AG20443 (cell line): ENCODE measurements around the gene NDFIP2.
A peak's percentile ranks its signal among the peaks of the same experiment; 100 is the strongest.
"Not testable (repeated sequence)": the region's sequence is repeated elsewhere in the genome, so short reads cannot be mapped to it uniquely, and the experiment has no call there.

Experiments
- DNase-seq: peaks from one replicate; pipeline ENCODE4 v3.0.0; 2012; ENCODE audit warnings: low spot score, mixed read lengths

The NDFIP2 gene

DNA sequence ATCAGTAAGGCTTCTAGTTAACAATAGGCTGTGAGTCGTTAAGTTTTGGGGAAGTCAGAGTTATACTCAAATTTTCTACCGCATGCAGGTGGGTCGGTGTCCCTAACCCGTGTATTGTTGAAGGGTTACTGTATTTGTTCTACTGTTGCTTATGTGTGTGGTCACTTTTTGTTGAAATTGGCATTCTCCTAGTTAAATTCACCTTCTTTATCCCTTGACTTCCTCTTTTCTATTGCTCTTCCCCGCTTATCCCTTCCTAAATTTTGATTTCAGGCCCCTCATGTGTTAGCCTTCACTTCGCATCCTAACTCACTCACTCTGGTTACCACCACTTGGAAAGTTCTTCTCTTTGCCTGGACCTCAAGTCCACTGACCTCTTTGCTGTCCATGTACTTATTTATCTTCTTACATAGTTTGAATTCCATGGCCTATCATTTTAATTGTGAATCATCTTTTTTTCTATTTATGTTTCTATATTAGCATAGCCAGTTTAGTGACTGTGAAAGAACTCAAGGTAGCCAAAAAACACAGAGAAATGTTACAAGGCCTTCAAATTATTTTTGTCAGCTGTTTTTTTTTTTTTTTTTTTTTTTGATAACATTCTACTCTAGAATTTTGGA lies 52.9 kb downstream of the NDFIP2 start:
- DNase-seq: peak; percentile 25

DNA sequence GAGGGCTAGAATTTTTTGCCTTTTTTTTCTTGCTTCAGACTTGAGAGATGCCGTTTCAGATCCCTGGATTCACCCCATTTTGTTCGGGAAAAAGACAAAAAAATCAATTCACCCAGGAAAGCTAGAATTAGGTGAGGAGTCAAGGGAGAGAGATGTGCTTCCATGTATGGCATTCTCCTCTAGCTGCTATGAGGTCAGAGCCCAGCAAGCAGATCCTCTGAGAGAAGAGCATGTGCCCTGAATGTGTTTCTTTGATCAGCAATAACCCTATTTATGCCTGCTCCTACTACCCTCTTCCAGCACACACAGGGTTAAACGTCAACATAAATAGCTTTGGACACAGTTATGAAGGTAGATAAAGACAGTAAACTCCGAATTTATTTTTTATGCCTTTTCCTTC lies 53.6 kb downstream of the NDFIP2 start:
- no peak for DNase-seq

DNA sequence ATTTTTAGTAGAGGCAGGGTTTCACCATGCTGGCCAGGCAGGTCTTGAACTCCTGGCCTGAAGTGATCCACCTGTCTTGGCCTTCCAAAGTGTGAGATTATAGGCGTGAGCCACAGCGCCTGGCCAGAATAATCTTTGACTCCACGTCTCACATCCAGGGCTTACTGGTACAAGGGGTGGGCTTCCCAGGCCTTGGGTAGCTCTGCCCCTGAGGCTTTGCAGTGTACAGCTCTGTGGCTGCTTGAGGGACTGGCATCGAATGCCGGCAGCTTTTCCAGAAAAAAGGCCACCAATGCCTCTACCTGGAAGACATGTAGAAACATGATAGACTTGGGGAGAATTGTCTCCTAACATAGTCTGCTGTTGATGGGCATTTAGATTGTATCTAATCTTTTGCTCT lies 57.8 kb downstream of the NDFIP2 start:
- no peak for DNase-seq

DNA sequence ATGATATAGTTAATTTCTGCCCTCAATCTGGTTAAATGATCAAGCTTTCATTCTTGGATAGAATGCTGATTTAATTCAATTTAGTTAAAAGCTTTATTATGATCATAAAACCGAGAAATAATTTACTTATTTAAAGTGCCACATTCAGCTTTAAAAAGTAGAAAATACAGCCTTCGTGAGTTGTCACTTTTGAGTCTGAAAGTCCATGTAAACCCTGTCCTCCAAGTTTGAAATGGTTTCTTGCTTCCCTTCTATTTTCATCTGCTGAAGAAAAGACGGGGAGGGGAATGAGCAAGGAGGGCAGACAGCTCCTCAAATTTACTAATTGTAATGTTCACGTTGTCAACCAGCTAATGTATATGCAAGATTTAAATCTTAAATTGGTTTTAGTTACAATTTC lies 59.5 kb downstream of the NDFIP2 start:
- DNase-seq: no peak

DNA sequence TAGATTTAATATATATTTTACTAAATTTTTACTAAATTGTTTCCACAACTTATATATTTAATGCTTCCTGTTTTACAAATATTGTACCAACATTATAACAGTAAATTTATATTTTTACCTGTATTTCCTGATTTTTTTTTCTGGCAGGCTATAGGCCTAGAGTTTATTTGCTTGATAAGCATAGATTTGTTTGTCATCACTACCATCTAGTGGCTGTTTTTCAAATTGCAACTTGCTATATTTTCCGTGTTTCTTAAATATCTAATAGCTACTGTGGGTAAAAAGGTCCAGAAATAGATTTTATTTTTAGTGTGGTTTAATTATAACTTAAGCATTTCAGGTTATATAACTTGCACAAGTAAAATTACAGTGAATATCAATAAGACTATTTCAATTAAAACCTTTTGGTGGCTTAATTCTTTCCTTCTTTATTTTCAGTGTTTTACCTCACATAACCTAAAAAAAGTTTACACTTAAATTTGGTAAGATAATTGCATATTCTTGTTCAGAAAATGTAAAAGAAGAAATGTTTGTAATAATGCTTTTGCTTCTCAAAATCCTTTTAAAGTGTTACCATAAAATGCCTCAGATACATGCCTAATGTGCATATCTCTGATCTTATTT lies 60.6 kb downstream of the NDFIP2 start:
- peak; percentile 21 for DNase-seq

DNA sequence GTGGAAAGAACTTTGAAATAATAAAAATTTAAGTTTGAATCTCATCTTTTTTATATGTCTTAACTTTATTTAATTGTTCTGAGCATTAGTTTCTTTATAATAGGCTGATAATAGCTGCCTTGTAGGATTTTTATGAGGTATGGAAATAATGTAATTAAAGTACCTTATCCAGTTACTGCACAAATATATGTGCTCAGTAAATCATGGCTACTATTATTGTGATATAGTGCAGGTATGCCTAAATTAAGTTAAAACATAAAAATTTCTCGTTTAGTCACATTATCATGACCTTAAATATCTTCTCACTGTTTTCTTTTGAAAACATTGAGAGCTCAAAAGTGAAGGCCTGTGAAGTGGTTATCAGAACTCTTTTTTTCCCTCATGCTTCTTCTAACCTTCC lies 62.9 kb downstream of the NDFIP2 start:
- no peak for DNase-seq

DNA sequence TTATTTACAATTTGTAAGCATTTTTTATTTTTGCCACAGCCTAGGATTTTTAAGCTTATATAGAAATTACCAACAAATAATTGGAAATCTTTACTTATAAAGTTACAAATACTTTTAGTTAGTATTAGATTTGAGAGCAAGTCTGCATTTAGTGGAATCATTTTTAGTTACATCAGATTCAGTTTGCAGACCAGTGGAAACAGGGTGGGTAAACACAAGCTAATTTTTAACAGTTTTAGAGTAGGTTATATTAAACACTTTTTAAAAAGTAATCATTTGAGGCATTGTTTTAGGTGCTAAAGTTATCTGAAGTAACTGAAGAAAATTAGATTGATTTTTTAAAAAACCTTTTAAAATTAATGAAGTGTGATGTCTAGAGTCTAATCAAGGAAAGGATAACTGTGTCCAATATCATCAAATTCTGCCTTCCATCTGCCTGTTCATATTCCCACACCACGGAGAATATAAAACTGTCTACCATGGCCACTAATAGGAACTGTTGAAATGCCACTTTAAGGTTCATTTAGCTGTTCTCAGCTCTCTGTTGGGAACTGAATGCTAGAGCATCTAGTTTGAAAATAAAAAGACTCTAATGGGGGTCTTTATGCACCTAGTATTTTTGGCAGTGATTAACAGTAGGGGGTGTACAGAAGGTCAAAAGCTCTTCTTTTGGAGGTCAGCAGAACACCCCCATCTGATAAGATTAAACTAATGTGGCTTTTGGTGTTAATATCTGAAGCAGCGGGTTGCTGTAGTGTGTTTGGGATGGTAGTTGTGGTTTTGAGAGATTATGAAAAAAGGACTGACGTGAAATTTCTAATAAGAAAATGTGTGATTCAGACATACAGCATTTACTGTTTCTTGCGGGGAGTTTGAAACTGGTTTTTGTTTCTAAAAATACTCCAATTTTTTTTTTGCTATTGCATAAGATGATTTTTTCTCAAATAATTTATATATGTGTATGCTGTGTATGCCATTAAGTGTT lies 66.5 kb downstream of the NDFIP2 start:
- DNase-seq: no peak

DNA sequence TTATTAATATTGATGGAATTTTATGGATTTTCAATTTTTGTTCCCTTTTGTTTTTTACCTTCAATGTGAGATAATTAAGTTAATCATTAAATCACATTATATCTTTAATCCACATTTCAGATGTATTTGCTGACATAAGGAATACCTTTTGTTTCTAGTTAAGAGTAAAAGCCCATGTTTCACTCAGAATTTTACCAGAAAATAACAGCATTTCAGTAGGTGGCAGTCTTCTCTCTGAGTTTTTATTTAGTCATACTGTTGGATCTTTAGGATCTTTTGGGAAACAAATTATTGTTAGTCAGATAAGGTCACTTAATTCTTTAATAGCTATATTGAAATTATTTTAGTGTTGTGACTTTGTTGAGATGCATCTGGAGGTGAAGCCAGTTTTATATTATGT lies 67.9 kb downstream of the NDFIP2 start:
- DNase-seq: no peak

DNA sequence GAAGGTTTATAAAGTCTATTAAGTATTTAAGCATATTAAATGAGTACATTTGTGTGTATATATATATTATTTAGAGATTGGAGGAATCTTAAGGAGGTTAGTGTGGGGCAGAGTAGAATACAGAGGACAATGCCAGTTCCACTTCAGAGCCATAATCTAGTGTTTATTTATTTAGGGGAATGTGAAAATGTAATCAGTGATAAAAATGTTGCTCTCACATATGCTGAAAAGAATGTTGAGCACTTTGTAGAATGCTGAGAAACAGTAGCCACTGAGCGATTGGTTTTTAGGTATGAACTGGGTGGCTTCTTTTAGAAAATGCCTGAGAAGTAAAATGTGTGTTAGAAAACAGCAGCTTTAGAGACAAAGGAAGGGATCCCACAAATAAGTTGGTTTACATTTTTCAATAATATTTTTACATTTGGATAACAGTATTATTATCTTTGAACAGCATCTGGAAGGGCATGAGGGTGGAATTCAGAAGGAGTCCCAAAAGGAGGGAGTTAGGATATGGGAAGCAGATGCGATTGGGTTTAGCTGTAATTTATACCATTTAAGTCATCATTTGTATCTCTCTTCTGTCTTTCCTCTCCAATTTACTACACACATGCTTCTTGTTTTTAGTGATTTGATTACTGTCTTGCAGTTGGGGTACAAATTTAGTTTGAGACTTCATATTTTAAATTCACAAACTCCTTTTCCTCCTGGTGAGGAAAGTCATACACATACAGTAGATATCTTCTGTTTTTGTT lies 68.6 kb downstream of the NDFIP2 start:
- DNase-seq: no peak

DNA sequence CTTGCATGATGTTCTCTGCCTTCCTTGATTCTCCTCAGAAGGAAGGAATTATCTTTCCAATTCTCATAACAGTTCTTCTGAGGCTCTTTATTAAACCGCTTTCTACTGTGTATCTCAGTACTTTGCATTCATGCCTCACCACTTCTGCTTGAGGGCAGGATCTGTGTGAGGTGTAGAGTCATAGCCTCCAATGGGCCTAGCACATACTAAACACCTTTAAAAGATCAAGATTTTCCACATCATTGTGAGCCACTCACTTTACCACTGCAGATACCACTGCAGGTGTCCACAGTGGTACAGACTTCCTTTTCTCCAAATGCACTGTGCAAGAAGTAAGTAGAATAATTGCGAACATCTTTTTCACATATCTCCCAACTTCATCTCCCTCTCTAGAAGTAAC lies 76.7 kb downstream of the NDFIP2 start:
- no peak for DNase-seq

DNA sequence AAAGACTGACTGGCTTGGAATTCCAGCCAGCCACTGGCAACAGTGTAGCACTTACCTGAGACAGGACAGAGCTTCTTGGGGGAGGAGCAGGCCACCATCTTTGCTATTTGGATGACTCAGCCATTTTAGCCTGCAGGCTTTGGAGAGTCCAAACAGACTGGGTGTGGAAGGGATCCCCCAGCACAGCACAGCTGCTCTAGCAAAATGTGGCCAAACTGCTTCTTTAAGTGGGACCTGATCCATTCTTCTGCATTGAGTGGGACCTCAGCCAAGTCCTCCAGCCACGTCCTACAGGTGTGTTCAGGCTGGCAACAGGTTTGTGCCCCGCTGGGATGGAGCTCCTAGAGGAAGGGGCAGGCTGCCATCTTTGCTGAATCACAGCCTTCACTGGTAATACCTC lies 80.0 kb downstream of the NDFIP2 start:
- DNase-seq: no peak

DNA sequence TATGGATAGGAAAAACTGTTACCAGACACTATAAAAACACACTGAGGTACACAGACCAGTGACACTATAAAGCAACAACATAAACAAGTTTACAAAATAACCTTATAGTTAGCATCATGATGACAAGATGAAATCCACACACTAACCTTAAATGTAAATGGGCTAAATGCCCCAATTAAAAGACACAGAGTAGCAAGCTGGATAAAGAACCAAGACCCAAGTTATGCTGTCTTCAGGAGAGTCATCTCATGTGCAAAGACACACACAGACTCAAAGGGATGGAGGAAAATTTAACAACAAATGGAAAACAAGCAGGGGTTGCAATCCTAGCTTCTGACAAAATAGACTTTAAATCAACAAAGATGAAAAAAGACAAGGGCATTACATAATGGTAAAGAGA lies 81.6 kb downstream of the NDFIP2 start:
- no peak for DNase-seq

DNA sequence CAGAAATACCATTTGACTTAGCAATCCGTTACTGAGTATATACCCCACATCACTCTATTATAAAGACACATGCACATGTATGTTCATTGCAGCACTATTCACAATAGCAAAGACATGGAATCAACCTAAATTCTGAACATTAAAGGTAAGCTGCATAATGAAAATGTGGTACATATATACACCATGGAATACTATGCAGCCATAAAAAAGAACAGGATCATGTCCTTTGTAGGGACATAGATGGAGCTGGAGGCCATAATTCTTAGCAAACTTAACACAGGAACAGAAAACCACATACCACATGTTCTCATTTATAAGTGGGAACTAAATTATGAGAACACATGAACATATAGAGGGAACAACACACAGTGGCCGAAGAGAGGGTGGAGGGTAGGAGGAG lies 85.2 kb downstream of the NDFIP2 start:
- DNase-seq: no peak

DNA sequence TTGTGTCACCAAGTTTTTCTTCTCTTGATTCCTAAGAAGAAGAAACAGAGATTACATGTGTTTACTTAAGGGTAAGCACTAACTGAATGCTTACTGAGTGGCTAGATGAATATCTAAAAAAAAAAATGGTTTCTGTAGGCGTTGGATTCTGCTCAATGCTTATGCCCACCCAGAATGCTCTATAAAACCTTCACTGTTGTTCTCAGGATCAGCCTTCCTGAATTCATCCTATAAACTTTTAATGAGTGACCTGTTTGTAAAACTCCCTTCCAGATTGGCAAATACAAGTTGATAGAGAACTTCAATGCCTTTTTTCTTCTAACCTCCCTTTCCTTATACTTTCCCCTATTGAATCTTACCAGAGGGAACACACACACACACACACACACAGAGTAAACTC lies 90.2 kb downstream of the NDFIP2 start:
- no peak for DNase-seq

DNA sequence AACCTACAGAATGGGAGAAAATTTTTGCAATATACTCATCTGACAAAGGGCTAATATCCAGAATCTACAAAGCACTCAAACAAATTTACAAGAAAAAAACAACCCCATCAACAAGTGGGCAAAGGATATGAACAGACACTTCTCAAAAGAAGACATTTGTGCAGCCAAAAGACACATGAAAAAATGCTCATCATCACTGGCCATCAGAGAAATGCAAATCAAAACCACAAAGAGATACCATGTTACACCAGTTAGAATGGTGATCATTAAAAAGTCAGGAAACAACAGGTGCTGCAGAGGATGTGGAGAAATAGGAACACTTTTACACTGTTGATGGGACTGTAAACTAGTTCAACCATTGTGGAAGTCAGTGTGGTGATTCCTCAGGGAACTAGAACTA lies 92.9 kb downstream of the NDFIP2 start:
- not testable (repeated sequence) for DNase-seq

DNA sequence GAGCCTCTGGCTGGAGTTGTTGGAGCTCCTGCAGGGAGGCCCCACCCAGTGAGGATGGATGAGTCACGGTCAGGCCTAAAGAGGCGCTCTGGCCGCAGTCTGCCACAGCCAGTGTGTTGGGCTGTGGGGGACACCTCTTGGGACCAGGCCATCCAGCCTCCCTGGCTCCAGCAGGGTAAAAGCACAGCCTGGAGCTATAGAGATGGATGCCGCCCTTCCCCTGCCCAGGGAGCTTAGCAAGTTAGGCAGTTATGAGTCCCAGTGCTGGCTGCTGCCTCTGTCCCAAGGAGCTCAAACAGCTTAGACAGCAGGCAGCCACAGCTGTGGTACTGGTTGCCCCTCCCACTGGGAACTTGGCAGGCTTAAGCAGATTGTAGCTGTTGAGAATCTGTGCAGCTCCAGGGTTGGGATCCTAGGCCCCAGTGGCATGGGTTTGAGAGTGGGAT lies 100.9 kb downstream of the NDFIP2 start:
- peak; percentile 22 for DNase-seq

DNA sequence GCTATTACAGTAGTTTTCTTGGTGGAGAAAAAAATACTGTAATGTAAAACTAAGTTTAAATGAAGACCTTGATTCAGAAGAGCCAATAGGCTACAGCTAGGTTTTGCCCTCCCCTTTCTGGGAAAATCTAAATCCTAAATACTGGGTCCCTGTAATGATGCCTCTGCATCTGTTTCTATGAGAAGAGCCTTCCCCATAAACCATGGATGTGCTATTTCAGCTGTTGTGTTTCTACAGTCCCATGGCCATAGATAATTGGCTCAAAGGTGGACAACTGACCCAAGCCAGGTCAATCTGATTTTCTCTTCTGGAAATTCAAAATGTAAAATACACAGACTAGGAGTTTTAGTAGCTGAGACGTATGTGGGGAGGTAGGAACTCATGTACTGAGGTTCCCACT lies 101.9 kb downstream of the NDFIP2 start:
- no peak for DNase-seq

DNA sequence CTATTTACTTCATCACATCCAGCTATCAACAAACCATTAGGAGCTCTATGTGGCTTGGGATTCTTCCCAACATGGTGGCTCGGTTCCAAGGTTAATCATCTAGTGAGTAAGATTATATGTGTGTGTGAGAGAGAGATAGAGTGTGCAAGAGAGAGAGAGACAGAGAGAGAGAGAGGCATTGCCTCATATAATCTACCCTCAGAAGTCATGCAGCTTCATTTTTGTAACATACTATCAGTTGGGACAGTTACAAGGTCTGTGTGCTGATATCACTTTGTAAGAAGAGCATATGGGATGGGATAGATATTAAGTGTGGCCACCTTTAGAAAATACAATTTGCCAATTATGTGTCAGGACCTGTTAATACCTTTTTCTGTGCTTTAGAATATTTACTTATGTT lies 104.1 kb downstream of the NDFIP2 start:
- DNase-seq: no peak

DNA sequence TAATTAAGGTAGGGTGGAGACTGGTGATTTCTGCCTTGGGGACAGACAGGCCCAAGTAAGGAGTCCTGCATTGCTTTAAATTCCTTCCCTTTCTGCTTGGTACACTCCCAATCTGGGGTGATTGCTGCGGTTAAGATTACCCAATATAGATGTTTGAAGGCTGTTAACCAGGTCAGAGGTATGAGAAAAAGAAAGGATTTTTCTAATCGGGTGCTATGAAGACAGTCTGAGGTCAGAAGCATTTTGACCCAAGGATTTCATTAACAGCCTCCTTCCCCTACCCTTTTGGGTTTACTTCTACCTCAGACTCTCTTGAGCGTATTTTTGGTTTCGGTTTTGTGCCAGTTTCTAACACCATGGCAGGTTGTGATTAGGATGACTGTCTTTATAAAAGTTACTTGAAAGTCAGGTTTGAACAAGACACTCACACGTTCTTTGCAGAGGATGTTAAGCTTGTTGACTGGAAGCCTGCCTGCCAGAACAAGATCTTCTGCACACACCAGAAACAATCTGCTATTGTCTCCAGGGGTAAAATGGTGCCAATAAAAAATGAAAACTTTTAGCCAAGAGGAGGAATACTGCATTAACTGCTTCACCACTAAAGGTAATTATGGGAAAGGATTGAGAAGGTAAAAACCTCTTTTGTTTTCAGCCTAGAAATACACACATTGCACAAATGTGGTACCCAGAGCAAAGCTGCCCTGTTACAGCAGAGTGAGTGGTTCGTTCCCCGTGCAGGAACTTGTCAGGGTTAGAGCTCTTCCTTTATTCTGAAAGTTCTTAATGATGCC lies 108.8 kb downstream of the NDFIP2 start:
- peak; percentile 14 for DNase-seq

DNA sequence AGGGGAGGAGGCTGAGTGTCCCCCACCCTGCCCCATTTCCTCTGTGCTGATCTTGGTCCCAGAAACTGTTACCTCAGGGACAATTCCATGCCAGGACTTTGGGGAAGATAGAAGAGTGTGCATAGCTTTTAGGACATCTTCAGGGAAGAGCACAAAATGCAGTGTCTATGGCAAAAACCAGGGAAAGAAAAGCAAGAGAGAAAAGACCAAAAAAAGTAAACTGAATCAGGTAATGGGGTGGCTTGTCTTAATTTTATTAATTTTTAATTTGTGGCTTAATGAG lies 109.4 kb downstream of the NDFIP2 start:
- no peak for DNase-seq

DNA sequence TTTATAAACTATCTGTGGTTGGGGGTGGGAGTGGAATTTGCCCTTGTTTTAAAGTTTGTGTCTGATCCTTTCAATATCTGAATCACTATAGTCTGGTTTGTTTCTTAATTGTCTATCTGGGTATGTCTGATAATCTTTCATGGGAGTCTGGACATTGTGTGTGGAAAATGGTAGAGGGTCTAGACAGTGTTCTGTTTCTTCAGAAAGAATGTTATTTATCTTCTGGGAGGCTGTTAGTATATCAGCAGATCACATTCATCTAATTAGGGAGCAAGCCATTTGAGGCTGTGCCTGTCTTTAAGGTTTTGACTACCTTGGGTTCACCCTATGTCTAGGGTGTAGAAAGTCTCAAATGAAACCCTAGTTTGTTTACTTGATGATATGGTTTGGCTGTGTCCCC lies 110.5 kb downstream of the NDFIP2 start:
- no peak for DNase-seq

DNA sequence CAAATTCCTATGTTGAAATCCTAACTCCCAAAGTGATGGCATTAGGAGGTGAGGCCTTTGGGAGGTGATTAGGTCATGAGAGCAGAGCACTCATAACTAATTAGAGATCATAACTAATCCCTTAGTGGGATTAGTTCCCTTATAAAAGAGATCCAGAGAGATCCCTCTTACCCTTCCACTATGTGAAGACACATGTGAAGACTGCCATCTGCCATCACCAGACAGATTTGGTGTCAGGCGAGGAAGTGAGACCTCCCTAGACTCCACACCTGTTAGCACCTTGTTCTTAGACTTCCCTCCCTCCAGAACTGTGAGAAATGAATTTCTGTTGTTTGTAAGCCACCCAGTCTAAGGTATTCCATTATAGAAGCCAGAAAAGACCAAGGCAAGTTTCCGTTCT lies 112.2 kb downstream of the NDFIP2 start:
- no peak for DNase-seq
